NCI-H2196 treated with DMSO at 0.1 percent for 48 hours (cell line): ENCODE data around the gene MYLK.

Experiments
- DNase-seq: peaks from one replicate; lab custom pipeline; 2025; ENCODE audit not compliant: unreplicated experiment; lab: John Stamatoyannopoulos, UW

The MYLK gene

GRCh38 chr3:123798550-123798949, 85.6 kb downstream of the MYLK start:
- no peak for DNase-seq

DNA sequence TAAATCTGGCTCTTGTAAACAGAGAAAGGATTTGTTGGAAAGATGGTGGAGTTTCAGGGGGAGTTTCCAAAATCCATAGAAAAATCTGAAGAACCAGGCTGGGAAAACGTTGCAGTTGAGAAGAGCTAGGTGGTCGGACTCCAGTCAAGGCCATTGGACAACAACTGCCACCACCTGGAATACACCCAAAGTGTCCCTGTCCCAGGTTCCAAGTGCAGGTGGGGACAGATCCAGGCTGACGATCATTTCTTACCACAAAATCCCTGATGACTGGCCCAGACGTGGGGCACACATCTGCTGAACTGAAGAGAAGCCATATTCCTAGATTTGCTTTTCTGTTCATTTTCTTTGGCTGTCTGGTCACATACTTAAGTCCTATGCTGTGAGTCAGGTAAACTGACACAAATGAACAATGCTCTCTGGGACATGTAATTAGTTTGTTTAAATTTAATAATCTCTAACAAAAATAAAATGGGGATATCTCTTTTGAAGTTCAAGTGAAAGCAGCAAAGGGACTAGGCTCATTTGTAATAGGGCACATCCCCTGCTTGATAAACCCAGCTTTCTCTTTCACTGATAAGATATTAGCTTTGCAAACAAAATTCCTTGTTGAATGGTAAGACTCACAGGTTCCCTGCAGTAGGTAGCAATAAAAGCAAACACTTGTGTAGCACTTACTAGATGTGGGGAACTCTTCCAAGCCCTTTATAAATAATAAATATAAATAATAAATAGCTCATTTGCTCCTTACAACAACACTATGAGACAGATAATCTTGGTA, 88.5 kb downstream of the MYLK start:
- no peak for DNase-seq

DNA sequence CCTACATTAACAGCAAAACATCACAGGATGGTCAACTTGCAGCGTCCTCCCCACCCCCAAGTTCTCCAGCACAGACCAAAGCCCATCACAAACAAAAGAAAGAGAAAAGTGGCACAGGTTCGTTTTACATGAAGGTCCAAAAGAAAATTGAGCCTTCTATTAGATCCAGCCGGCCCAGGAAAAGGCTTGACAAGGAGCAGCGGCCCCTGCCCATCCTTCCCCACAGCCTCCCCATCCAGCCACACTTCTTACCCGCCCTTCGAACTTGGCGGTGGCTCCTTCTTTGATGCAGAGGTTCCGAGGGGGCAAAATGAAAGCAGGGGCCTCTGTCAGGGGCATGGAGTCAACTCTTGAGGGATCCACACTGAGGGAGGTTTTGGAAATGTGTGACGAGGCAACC, 90.7 kb downstream of the MYLK start:
- no peak for DNase-seq

- DNase-seq = no peak
Observed at GRCh38 chr3:123792473-123793201, 91.5 kb downstream of the MYLK start.

- DNase-seq = no peak
Observed at GRCh38 chr3:123791898-123792297, 92.2 kb downstream of the MYLK start.

- DNase-seq = no peak
Observed at GRCh38 chr3:123791417-123791816, 92.7 kb downstream of the MYLK start.

- no peak for DNase-seq
Observed at GRCh38 chr3:123791073-123791370, 93.1 kb downstream of the MYLK start.

DNA sequence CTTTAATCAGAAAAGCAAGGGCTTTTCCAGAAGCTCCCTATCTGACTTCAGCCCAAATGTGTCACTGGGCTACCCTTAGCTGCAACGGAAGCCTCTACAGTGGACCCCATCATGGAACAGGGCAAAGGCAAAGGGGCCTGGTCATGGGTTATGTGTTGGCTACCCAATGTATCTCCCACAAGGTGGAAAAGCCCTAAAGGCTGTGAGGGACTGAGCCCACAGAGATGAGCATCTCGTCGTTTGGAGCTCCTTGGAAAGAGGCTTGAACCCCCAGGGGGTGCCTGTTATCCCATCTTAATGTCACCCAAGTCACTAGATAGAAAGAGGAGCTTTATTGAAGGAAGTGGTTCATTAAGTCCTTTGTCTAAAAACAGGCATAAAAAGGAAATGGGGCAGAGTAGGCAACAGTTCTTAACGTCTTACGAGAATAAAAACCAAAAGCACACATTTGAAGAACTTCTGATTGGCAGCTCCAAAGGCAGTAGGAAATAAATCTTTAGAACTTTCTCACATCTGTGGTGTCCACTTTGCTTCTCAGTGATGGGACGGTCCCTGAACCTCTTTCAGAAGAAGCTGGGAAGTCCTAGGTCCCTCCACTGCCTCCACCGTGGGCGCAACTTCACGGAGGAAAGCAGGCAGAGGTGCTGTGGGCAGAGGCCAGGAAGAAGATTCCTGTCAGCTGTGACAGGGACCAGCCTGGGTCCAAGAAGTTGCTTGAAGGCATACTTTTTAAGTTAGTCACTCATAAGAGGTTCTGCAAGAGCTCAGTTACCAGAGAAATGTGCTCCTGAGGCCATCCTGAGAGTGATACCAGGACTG, 93.7 kb downstream of the MYLK start:
- no peak for DNase-seq

DNA sequence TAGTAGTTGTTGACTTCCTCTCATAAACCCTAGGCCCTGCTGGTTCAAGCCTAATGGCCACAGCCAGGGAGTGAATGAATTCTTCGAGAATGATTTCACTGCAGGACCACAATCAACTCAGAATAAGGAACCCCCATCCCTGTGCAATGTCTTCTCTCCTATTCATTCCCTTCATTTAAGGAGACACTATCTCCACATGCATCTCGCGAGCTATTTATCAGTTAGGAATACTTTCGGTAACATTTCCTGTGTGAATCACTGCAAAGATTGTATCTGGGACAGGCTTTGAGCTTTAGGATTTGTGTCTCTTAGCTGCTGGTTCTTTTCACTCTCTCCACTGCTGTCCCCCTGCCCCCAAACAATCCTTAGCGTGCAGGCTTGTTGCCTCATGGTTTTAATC, 94.4 kb downstream of the MYLK start:
- DNase-seq = no peak

DNA sequence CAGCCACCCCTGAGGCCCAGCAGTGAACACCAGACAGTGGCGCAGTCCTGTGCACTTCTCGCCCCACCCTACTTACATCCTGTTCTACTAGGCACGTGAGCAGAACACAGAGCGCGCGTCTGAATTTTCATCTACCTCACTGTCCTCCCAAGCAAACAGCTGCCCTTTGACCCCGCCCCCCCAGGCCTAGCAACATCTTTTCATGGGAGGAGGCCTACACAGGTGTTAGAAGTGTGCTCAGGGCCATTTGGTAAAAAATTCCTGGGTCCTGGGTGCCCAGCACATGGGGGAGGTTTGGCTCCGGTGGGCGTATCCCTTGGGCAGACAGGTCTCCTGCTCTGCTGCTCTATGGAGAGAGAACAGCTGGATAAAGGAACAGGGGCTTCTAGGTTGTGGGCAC, 95.0 kb downstream of the MYLK start:
- DNase-seq = no peak

GRCh38 chr3:123788710-123789109, 95.4 kb downstream of the MYLK start:
- DNase-seq = no peak

DNA sequence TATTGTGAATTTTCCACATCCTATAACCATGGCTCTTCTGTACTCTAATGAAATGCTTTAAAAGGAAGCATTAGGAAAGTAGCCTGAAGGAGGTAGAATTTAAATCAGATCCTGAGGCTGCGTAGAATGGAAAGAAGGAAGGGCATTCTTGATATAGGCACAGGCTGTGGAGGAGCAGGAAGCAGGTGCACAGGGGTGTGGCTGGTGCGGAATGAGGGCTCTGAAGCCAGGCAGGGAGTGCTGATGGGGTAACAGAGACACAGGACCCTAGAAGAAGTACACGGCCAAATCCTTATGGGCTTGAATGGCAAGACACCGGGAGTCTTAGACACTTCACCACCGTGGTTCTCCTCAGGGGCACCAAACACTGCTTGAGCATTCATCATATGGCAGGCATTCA, 97.0 kb downstream of the MYLK start:
- DNase-seq = no peak

GRCh38 chr3:123785602-123786001, 98.5 kb downstream of the MYLK start:
- no peak for DNase-seq

GRCh38 chr3:123783811-123784210, 100.3 kb downstream of the MYLK start:
- DNase-seq = no peak

DNA sequence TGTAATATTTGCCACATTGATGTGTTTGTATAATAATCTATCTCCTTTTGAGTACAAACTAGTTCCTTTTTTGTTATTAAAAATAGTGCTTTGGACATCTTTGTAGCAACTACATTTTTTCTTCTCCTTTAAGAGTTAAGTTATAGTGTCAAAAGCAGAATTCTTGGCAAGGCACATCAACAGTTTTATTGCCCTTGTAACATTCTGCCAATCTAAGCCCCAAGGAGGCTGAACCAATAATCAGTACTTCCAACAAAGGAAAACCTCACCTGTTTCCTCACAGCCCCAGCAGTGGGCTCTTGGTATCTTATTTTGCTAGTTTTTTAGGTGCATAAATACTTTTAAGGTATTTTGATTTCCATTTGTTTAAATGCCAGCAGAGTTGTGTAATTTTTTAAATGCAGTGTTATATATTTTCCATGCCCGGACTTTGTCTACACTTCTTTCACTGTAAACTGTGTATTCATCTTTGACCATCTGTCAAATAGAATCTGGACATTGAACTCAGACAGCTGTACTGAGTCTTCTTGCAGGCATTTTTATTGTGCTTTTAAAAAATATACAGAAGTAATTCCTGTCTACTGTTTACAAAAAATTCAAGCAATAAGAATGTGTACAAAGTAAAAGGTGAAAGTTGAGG, 101.0 kb downstream of the MYLK start:
- DNase-seq = no peak

- no peak for DNase-seq
Observed at GRCh38 chr3:123782488-123782887, 101.6 kb downstream of the MYLK start.

DNA sequence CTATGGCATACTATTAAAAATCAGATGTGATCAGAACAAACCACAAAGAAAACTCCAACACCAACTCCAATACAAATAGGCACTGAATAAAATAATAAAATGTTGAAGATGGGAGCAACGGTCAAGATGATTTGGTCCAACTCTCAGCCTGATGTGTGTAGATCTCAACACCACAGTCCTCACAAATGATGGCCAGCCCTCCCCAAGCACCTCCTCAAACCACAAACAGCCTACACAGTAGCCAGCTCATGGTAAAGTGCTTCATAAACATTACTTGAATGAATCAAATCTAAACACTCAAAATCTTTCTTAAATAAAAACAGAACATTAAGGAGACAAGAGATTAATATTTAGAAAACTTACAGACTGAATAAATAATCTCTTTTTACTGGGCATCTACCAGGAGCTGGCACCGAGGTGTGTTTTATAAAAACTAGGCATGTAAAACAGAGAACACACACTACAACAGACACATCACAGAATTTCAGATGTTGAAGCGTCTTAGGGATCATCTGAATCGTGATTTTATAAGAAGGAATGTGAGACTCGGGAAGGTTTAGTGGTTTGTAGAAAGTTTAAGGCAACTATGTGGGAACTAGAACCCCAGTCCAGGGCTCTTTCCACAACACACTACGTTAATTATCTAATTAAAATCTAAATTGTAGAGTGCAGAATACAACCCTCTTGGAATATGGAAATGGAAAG, 102.4 kb downstream of the MYLK start:
- no peak for DNase-seq

- no peak for DNase-seq
Observed at GRCh38 chr3:123781138-123781537, 103.0 kb downstream of the MYLK start.

- no peak for DNase-seq
Observed at GRCh38 chr3:123780656-123781055, 103.5 kb downstream of the MYLK start.

DNA sequence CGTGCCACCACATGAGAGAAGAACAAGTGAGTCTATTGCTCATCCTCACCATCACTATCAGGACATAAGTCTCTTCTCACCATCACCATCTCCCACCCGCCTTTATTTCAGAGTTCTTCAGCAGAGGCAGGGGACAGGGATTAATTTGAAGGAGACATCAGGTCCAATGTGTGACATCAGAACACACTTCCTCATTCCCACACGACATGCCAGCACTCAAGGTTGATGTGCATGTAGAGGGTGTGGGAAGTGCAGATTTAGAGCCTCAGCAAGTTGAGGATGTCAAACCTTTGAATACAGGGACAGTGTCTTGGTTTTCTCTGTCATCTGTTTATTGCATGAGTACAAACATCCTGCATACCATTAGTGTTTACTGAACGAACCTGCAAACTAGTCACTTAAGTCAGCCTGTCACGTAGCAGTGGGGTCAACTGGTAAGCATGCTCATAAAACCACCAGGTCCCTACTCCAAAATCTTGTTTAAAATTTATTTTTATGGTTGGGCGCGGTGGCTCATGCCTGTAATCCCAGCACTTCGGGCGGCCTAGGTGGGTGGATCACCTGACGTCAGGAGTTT, 104.4 kb downstream of the MYLK start:
- no peak for DNase-seq
